ENCODE data around the gene IQCE.

Gene IQCE

GRCh38 chr7:2631946-2632732 lies 73.4 kb downstream of the IQCE start, which contains the start of gene TTYH3:
Gene TTYH3, plus strand, starts transcription at chr7:2631986. Its CDS starts 170 bp downstream, at chr7:2632156.
- H3K9ac ChIP-seq (ENCODE audit: low read length) = peak within 1 kb of the TSS; percentile 58
- no peaks in the 10 kb centered on the region for H3K9me3 ChIP-seq (ENCODE audit: low read length)
- no peaks in the 10 kb centered on the region for H4K20me1 ChIP-seq (ENCODE audit: insufficient read depth, low read length)
- H3K79me2 ChIP-seq (ENCODE audit: insufficient read depth, low read length) = no peaks in the 10 kb centered on the region
- H3K36me3 ChIP-seq (ENCODE audit: insufficient read depth, low read length) = no peaks in the 10 kb centered on the region
- peak within 1 kb of the TSS; percentile 84 for H3K4me2 ChIP-seq (ENCODE audit: low read length)
- H3K27ac ChIP-seq (ENCODE audit: low read depth, low read length, poor library complexity, severe bottlenecking) = no peak within 1 kb of the TSS
- H3K4me1 ChIP-seq (ENCODE audit: insufficient read depth, low read length, severe bottlenecking) = peaks cover 17% of the 10 kb centered on the region
- no peaks in the 10 kb centered on the region for H3K9me2 ChIP-seq (ENCODE audit: low read depth, low read length)
- H3K27me3 ChIP-seq (ENCODE audit: insufficient read depth, low read length) = peaks cover 12% of the 10 kb centered on the region; the same call in 1 of the 2 replicates
- no peaks in the 10 kb centered on the region for H3F3A ChIP-seq (ENCODE audit: insufficient read depth, low read length)
- no peak for TF ChIP-seq EZH2 (IDR thresholded peaks at IDR 0.05; ENCODE audit: borderline replicate concordance, low read length)
- no peak for TF ChIP-seq CTCF (IDR thresholded peaks at IDR 0.05; ENCODE audit: low read length)
- no peak within 1 kb of the TSS for H2AFZ ChIP-seq (ENCODE audit: low read length)
- H3K4me3 ChIP-seq (ENCODE audit: low read depth, low read length, poor library complexity, severe bottlenecking) = peak within 1 kb of the TSS; percentile 63

DNA sequence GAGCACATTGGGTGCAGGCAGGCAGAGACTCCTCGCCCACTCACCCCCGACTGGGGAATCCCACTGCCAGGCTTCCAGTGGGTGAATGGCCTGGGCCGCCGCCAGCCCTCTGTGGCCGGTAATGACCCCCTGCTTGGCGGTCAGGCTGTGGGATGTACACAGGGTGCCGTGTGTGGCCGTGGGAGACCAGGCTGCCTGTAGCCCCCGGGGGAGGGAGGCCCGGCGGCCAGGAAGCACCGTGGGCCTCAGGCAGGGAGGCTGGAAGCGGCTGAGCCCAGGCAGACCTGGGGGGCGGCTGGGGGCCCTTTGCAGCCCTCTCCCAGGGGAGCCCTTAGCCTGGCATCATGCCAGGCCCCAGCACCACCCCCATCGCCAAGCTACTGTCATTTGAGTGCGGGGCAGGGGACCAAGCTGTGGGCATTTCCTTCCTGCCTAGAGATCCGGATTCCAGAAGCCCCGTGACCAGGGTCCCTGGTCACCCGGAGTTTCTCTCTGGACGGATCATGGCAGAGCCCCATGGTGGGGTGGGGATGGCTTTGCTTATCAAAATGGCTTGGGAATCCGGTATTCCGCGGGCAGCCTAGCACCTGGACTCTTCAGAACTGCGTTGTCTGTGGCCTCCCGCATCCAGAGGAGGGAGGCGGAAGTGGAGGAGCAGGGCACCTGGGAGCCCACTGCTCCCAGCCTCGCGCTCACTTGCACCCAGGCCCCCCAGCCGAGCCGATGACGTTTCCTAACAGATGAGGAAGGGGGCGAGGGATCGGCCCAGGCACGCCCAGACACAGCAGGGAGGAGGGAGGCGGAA lies 74.2 kb downstream of the IQCE start:
- TF ChIP-seq CTCF (IDR thresholded peaks at IDR 0.05; ENCODE audit: low read length) (no peak), EZH2 (IDR thresholded peaks at IDR 0.05; ENCODE audit: borderline replicate concordance, low read length) (no peak)
- Histone ChIP-seq H3K27ac (ENCODE audit: low read depth, low read length, poor library complexity, severe bottlenecking) (no peak overlapping the region), H4K20me1 (ENCODE audit: insufficient read depth, low read length) (no peaks in the 10 kb centered on the region), H3K4me1 (ENCODE audit: insufficient read depth, low read length, severe bottlenecking) (peaks cover 17% of the 10 kb centered on the region), H3K36me3 (ENCODE audit: insufficient read depth, low read length) (no peaks in the 10 kb centered on the region), H3K27me3 (ENCODE audit: insufficient read depth, low read length) (peaks cover 14% of the 10 kb centered on the region; the same call in 1 of the 2 replicates), H3K9ac (ENCODE audit: low read length) (peak overlapping the region; percentile 58; the same call in 1 of the 2 replicates), H3K9me3 (ENCODE audit: low read length) (no peaks in the 10 kb centered on the region), H3K4me3 (ENCODE audit: low read depth, low read length, poor library complexity, severe bottlenecking) (peak overlapping the region; percentile 63), H3K4me2 (ENCODE audit: low read length) (peak overlapping the region; percentile 84), H3K9me2 (ENCODE audit: low read depth, low read length) (no peaks in the 10 kb centered on the region), H2AFZ (ENCODE audit: low read length) (no peak overlapping the region), H3F3A (ENCODE audit: insufficient read depth, low read length) (no peaks in the 10 kb centered on the region), H3K79me2 (ENCODE audit: insufficient read depth, low read length) (no peaks in the 10 kb centered on the region)

DNA sequence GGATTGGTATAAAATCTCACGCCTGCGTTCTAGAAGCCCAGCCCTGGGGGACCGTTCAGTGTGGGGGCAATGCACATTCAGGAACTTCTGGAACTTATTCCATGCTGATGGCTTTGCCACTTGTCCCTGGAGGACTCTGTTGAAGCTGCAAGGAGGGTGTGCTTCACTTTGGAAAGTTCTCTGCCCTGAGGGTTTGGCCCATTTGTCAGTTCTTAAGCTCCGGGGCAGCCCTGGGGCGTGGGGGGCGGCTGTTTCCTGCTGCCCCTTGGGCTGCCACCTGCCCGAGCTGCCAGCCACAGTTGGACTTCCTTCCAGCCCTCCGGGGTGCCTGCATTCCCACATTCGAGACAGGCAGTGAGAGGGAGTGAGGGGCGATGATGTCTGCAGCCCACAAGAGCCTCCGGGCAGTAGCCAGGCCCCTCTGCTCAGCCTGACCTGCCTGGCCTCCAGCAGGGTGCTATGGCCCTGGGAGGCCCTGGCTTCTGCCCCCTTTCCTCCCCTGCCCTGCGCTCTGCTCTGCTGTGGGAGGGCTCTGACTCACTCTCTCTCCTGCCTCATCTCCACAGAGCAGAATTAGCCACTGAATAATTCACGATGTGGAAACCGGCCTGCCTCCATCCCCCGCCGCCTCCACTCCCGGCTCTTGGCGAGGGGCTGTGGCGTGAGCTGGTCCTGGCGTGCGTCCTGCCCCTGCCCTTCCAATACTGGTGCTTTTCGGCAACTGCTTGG lies 74.9 kb downstream of the IQCE start:
- no peak for TF ChIP-seq CTCF (IDR thresholded peaks at IDR 0.05; ENCODE audit: low read length)
- no peak for TF ChIP-seq EZH2 (IDR thresholded peaks at IDR 0.05; ENCODE audit: borderline replicate concordance, low read length)
- Histone ChIP-seq H3K4me3 (ENCODE audit: low read depth, low read length, poor library complexity, severe bottlenecking) (peak overlapping the region; percentile 63), H3K36me3 (ENCODE audit: insufficient read depth, low read length) (no peaks in the 10 kb centered on the region), H3K4me2 (ENCODE audit: low read length) (peak overlapping the region; percentile 84; the same call in 1 of the 2 replicates), H3K9ac (ENCODE audit: low read length) (no peak overlapping the region), H3F3A (ENCODE audit: insufficient read depth, low read length) (no peaks in the 10 kb centered on the region), H3K27me3 (ENCODE audit: insufficient read depth, low read length) (peaks cover 14% of the 10 kb centered on the region; the same call in 1 of the 2 replicates), H3K27ac (ENCODE audit: low read depth, low read length, poor library complexity, severe bottlenecking) (no peak overlapping the region), H3K4me1 (ENCODE audit: insufficient read depth, low read length, severe bottlenecking) (peaks cover 17% of the 10 kb centered on the region), H3K9me3 (ENCODE audit: low read length) (no peaks in the 10 kb centered on the region), H3K79me2 (ENCODE audit: insufficient read depth, low read length) (no peaks in the 10 kb centered on the region), H4K20me1 (ENCODE audit: insufficient read depth, low read length) (no peaks in the 10 kb centered on the region), H3K9me2 (ENCODE audit: low read depth, low read length) (no peaks in the 10 kb centered on the region), H2AFZ (ENCODE audit: low read length) (no peak overlapping the region)
